T-cell (primary cell): Measurements from ENCODE around the gene CHRNA4. TPM values are rescaled to one million over a fixed set of nuclear protein-coding genes. Genes with fewer than 3 reads are reported as not detected.

Source experiments
- ATAC-seq, 4 experiments: fragments of 200-7000 bp in 3 of 4; fragments of 150-1000 bp in 1 of 4; cut with Tn5 transposase; replicated peaks in 1 of 4; 1 replicate in 3 of 4; 2 replicates in 1 of 4; pipeline ENCODE4 v1.10.0; 2021; ENCODE audit warnings: moderate library complexity in 3 of 4, mild to moderate bottlenecking in 2 of 4, moderate number of reproducible peaks in 1 of 4
- CTCF ChIA-PET, 2 donors: fragments of 300-600 bp; sonication (Branson Sonifier 250); formaldehyde crosslinking; loops; one replicate each; lab custom pipeline; 2022; ENCODE audit warnings: antibody characterized with exemption in 2 of 2; lab: Charles Lee
- POLR2A ChIA-PET, 2 donors: fragments of 300-600 bp; sonication (Branson Sonifier 250); formaldehyde crosslinking; loops; one replicate each; lab custom pipeline; 2022; ENCODE audit warnings: antibody characterized with exemption in 2 of 2; lab: Charles Lee
- DNase-seq, 35 experiments: peaks; one replicate each; pipeline versions ENCODE4 v3.0.0 to v3.0.0-alpha.2; 2013 to 2023
- H3K27ac ChIP-seq: one replicate; pipeline ENCODE4 v1.5.1; 2013; ENCODE audit warnings: low read length
- H3K27me3 ChIP-seq, 2 experiments: replicated peaks in 1 of 2; 1 replicate in 1 of 2; 2 replicates in 1 of 2; pipeline versions ENCODE4 v1.6.1 to v1.7.0; 2013; ENCODE audit warnings: low read length in 1 of 2, mixed read lengths in 1 of 2; ENCODE audit not compliant: control insufficient read depth in 2 of 2, insufficient read depth in 2 of 2; ENCODE audit errors: extremely low read depth in 1 of 2
- H3K36me3 ChIP-seq, 2 donors: 1 replicate in 1 of 2; 2 replicates in 1 of 2; pipeline versions ENCODE4 v1.6.1 to v1.7.0; 2013; ENCODE audit warnings: low read length in 1 of 2; ENCODE audit not compliant: control insufficient read depth in 2 of 2, insufficient read depth in 1 of 2; ENCODE audit errors: extremely low read depth in 1 of 2
- H3K4me1 ChIP-seq, 2 experiments: 1 replicate in 1 of 2; 2 replicates in 1 of 2; pipeline versions ENCODE4 v1.6.1 to v1.7.0; 2013; ENCODE audit warnings: low read length in 2 of 2, mixed read lengths in 1 of 2; ENCODE audit not compliant: insufficient read depth in 2 of 2, control insufficient read depth in 1 of 2; ENCODE audit errors: extremely low read depth in 1 of 2
- H3K4me3 ChIP-seq, 2 donors: 1 replicate in 1 of 2; 2 replicates in 1 of 2; pipeline versions ENCODE4 v1.5.1 to v1.7.0; 2013; ENCODE audit warnings: mild to moderate bottlenecking in 2 of 2, low read length in 1 of 2, moderate library complexity in 1 of 2; ENCODE audit not compliant: control insufficient read depth in 1 of 2; ENCODE audit errors: extremely low read depth in 1 of 2
- H3K9me3 ChIP-seq: 2 replicates; pipeline ENCODE4 v1.7.0; 2013
- H3K27ac Mint-ChIP-seq, 2 donors: one replicate each; pipeline ENCODE4 v1.8.0; 2020 to 2021; ENCODE audit warnings: mild to moderate bottlenecking in 2 of 2, mixed read lengths in 2 of 2
- H3K27me3 Mint-ChIP-seq, 2 donors: one replicate each; pipeline ENCODE4 v1.8.0; 2021 to 2022; ENCODE audit warnings: mixed read lengths in 2 of 2
- H3K36me3 Mint-ChIP-seq: one replicate; pipeline ENCODE4 v1.8.0; 2021; ENCODE audit warnings: mixed read lengths
- H3K4me1 Mint-ChIP-seq, 3 donors: one replicate each; pipeline ENCODE4 v1.8.0; 2020 to 2022; ENCODE audit warnings: mixed read lengths in 3 of 3, mild to moderate bottlenecking in 1 of 3
- H3K4me3 Mint-ChIP-seq, 3 donors: one replicate each; pipeline ENCODE4 v1.8.0; 2020 to 2022; ENCODE audit warnings: mild to moderate bottlenecking in 3 of 3, mixed read lengths in 3 of 3, moderate library complexity in 3 of 3
- H3K9me3 Mint-ChIP-seq, 3 donors: one replicate each; pipeline ENCODE4 v1.8.0; 2020 to 2022; ENCODE audit warnings: mixed read lengths in 3 of 3
- WGBS: methylation state at CpG from one replicate; pipeline ENCODE4 v1.1.5; 2013; ENCODE audit warnings: missing lambda C conversion rate; ENCODE audit not compliant: insufficient coverage; 5-methylcytosine and 5-hydroxymethylcytosine counted together
- total RNA-seq, 35 experiments: library from RNA in 6 of 35; stranded (reverse) in 6 of 35; fragments of 120-200 nt in 1 of 35; gene quantifications; one replicate each; pipeline versions ENCODE4 v1.2.1 to v1.2.4 and lab custom pipeline; 2013 to 2026

Gene CHRNA4
- total RNA-seq, 5 donors from 2014 or later (not counting 1 experiment from before 2014, with no cell fraction given), result not detected

- H3K27ac Mint-ChIP-seq, result no peak overlapping the region
- no peak for ATAC-seq
- H3K27me3 Mint-ChIP-seq, result peaks cover 0 to 3% of the 10 kb centered on the region in 2 donors
- no peaks in the 10 kb centered on the region for H3K4me1 ChIP-seq
- H3K4me3 Mint-ChIP-seq, result no peak overlapping the region
- no peaks in the 10 kb centered on the region for H3K36me3 ChIP-seq
- no peak overlapping the region for H3K4me3 ChIP-seq
- no peaks in the 10 kb centered on the region for H3K36me3 Mint-ChIP-seq
- H3K27ac ChIP-seq, result no peak overlapping the region
- peaks cover 0 to 15% of the 10 kb centered on the region in 2 experiments for H3K27me3 ChIP-seq
- DNase-seq, result no peak
- POLR2A ChIA-PET, result no interaction called here
- CTCF ChIA-PET, result no interaction called here
- no peaks in the 10 kb centered on the region for H3K9me3 ChIP-seq
- no peaks in the 10 kb centered on the region for H3K4me1 Mint-ChIP-seq
- 70% methylated on average over 19 of the region's 24 CpGs for WGBS
- H3K9me3 Mint-ChIP-seq, result no peaks in the 10 kb centered on the region
Observed at GRCh38 chr20:63402181-63402859, 41.2 kb upstream of the CHRNA4 start.

GRCh38 chr20:63401384-63402110 is 40.4 kb upstream of the CHRNA4 start:
- no peak for ATAC-seq
- ChIA-PET CTCF (no interaction called here), POLR2A (no interaction called here)
- Histone ChIP-seq H3K4me3 (no peak overlapping the region), H3K4me1 (no peaks in the 10 kb centered on the region), H3K27me3 (peaks cover 0 to 15% of the 10 kb centered on the region in 2 experiments), H3K36me3 (no peaks in the 10 kb centered on the region), H3K9me3 (no peaks in the 10 kb centered on the region), H3K27ac (no peak overlapping the region)
- no peak overlapping the region for H3K4me3 Mint-ChIP-seq
- H3K27ac Mint-ChIP-seq, result peak overlapping the region in 1 of 2 donors; percentile 31
- WGBS, result 79% methylated on average over 26 of the region's 29 CpGs
- no peaks in the 10 kb centered on the region for H3K36me3 Mint-ChIP-seq
- H3K4me1 Mint-ChIP-seq, result no peaks in the 10 kb centered on the region
- DNase-seq, result no peak
- H3K27me3 Mint-ChIP-seq, result peaks cover 0 to 3% of the 10 kb centered on the region in 2 donors
- no peaks in the 10 kb centered on the region for H3K9me3 Mint-ChIP-seq

GRCh38 chr20:63400486-63401210 is 39.5 kb upstream of the CHRNA4 start:
- Histone ChIP-seq H3K27me3 (peaks cover 0 to 15% of the 10 kb centered on the region in 2 experiments), H3K27ac (no peak overlapping the region), H3K4me3 (no peak overlapping the region), H3K36me3 (no peaks in the 10 kb centered on the region), H3K9me3 (no peaks in the 10 kb centered on the region), H3K4me1 (no peaks in the 10 kb centered on the region)
- no peak overlapping the region for H3K27ac Mint-ChIP-seq
- DNase-seq (no peak), ATAC-seq (no peak)
- H3K4me3 Mint-ChIP-seq, result no peak overlapping the region
- no peaks in the 10 kb centered on the region for H3K4me1 Mint-ChIP-seq
- no peaks in the 10 kb centered on the region for H3K9me3 Mint-ChIP-seq
- POLR2A ChIA-PET, result no interaction called here
- peaks cover 0 to 4% of the 10 kb centered on the region in 2 donors for H3K27me3 Mint-ChIP-seq
- CTCF ChIA-PET, result no interaction called here
- no peaks in the 10 kb centered on the region for H3K36me3 Mint-ChIP-seq
- WGBS, result 87% methylated on average over 43 of the region's 44 CpGs

GRCh38 chr20:63399596-63400375 is 38.6 kb upstream of the CHRNA4 start:
- DNase-seq, result no peak
- no peaks in the 10 kb centered on the region for H3K9me3 Mint-ChIP-seq

GRCh38 chr20:63398744-63399514 is 37.8 kb upstream of the CHRNA4 start:
- CTCF ChIA-PET, result no interaction called here
- DNase-seq, result no peak

More at GRCh38 chr20:63399596-63400375, 38.6 kb upstream of the CHRNA4 start:
- no peak overlapping the region for H3K27ac Mint-ChIP-seq
- Histone ChIP-seq H3K9me3 (no peaks in the 10 kb centered on the region), H3K36me3 (no peaks in the 10 kb centered on the region), H3K27me3 (peaks cover 0 to 19% of the 10 kb centered on the region in 2 experiments), H3K4me3 (no peak overlapping the region), H3K4me1 (no peaks in the 10 kb centered on the region), H3K27ac (no peak overlapping the region)
- WGBS, result 89% methylated on average over 22 of the region's 41 CpGs
- no peaks in the 10 kb centered on the region for H3K36me3 Mint-ChIP-seq
- no peaks in the 10 kb centered on the region for H3K4me1 Mint-ChIP-seq
- POLR2A ChIA-PET, result no interaction called here
- ATAC-seq, result no peak
- no peak overlapping the region for H3K4me3 Mint-ChIP-seq
- peaks cover 0 to 6% of the 10 kb centered on the region in 2 donors for H3K27me3 Mint-ChIP-seq
- CTCF ChIA-PET, result no interaction called here

More at GRCh38 chr20:63398744-63399514, 37.8 kb upstream of the CHRNA4 start:
- Histone ChIP-seq H3K27me3 (peaks cover 0 to 27% of the 10 kb centered on the region in 2 experiments), H3K9me3 (no peaks in the 10 kb centered on the region), H3K27ac (no peak overlapping the region), H3K36me3 (no peaks in the 10 kb centered on the region), H3K4me3 (no peak overlapping the region), H3K4me1 (no peaks in the 10 kb centered on the region)
- H3K4me3 Mint-ChIP-seq, result no peak overlapping the region
- H3K9me3 Mint-ChIP-seq, result no peaks in the 10 kb centered on the region
- H3K27ac Mint-ChIP-seq, result no peak overlapping the region
- WGBS, result 74% methylated on average over 21 of the region's 27 CpGs
- POLR2A ChIA-PET, result no interaction called here
- peaks cover 0 to 12% of the 10 kb centered on the region in 2 donors for H3K27me3 Mint-ChIP-seq
- ATAC-seq, result no peak
- H3K36me3 Mint-ChIP-seq, result no peaks in the 10 kb centered on the region
- no peaks in the 10 kb centered on the region for H3K4me1 Mint-ChIP-seq
